ENCODE data around the gene MIAT.

- TF ChIP-seq EZH2 (IDR thresholded peaks at IDR 0.05; ENCODE audit: borderline replicate concordance, low read depth, low read length, severe bottlenecking), result no peak
- TF ChIP-seq CTCF (IDR thresholded peaks at IDR 0.05; ENCODE audit: extremely low read depth in 1 of 2, insufficient read depth in 1 of 2, low read depth in 1 of 2, low read length in 2 of 2), result no peak
- TF ChIP-seq POLR2A (IDR thresholded peaks at IDR 0.05; ENCODE audit: low read depth, low read length), result no peak
- no peak for TF ChIP-seq FOS (IDR thresholded peaks at IDR 0.05; ENCODE audit: borderline replicate concordance, insufficient read depth, low read length)
- TF ChIP-seq POLR2AphosphoS5 (IDR thresholded peaks at IDR 0.05; ENCODE audit: insufficient read depth, low read depth, low read length), result no peak
- no peak for TF ChIP-seq MYC (IDR thresholded peaks at IDR 0.05; ENCODE audit: low read depth, low read length)
- no peak for TF ChIP-seq JUN (IDR thresholded peaks at IDR 0.05; ENCODE audit: borderline replicate concordance, insufficient read depth, insufficient read length, low read depth)
- no peak for TF ChIP-seq MAX (IDR thresholded peaks at IDR 0.05; ENCODE audit: insufficient read depth, insufficient read length)
- TF ChIP-seq GATA2 (IDR thresholded peaks at IDR 0.05; ENCODE audit: insufficient read depth, insufficient read length, low read depth, low read length), result no peak
Observed at GRCh38 chr22:26692215-26692614, 34.8 kb downstream of the MIAT start.
